HEK293T (cell line): ENCODE data around the gene SLC39A5.

Experiments
- ARNT ChIP-seq: fragments of 450-650 bp; IDR thresholded peaks from 2 replicates; pipeline ENCODE4 v1.6.1; 2017; ENCODE audit warnings: mild to moderate bottlenecking
- ELF4 ChIP-seq: fragments of 450-650 bp; IDR thresholded peaks from 2 replicates; pipeline ENCODE4 v1.6.1; 2017; ENCODE audit warnings: antibody characterized with exemption
- FOXA1 ChIP-seq: fragments of 450-650 bp; IDR thresholded peaks from 2 replicates; pipeline ENCODE4 v1.6.1; 2016; ENCODE audit warnings: mild to moderate bottlenecking
- FOXK2 ChIP-seq: fragments of 450-650 bp; IDR thresholded peaks from 2 replicates; pipeline ENCODE4 v1.6.1; 2016; ENCODE audit warnings: mild to moderate bottlenecking
- FOXM1 ChIP-seq: fragments of 450-650 bp; IDR thresholded peaks from 2 replicates; pipeline ENCODE4 v1.6.1; 2017; ENCODE audit warnings: mild to moderate bottlenecking, borderline replicate concordance
- LEF1 ChIP-seq: fragments of 450-650 bp; IDR thresholded peaks from 2 replicates; pipeline ENCODE4 v1.6.1; 2017; ENCODE audit warnings: mild to moderate bottlenecking, borderline replicate concordance
- SP1 ChIP-seq: fragments of 450-650 bp; IDR thresholded peaks from 2 replicates; pipeline ENCODE4 v1.6.1; 2017
- SUZ12 ChIP-seq: fragments of 450-650 bp; IDR thresholded peaks from 2 replicates; pipeline ENCODE4 v1.6.1; 2016; ENCODE audit warnings: mild to moderate bottlenecking
- ZNF384 ChIP-seq: fragments of 450-650 bp; IDR thresholded peaks from 2 replicates; pipeline ENCODE4 v1.6.1; 2016
- TF ChIP-seq, protein P1 (sequence below): fragments of 450-650 bp; IDR thresholded peaks from 2 replicates; pipeline ENCODE4 v1.6.1; 2016

DNA sequence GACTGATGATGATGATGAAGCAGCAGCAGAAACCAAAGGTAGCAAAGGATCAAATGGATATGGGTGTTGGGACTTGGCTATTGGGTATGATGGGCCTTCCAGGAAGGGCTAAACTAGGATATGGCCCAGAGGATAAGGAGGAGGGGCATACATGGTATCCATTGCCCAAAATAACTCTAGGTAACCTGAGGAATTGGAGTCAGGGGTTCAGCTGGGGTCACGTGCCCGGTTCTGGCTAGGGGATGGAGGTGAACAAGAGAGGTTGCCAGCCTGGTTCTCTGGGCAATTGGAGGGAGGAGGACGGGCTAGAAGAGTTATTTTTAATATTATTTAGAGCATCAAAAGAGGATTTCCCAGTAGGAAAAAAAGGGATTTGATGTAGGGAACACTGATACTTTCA is 31.1 kb downstream of the SLC39A5 start:
- no peak for TF ChIP-seq LEF1
- no peak for TF ChIP-seq SP1
- TF ChIP-seq SUZ12 = no peak
- TF ChIP-seq ARNT = no peak
- TF ChIP-seq, protein P1, sequence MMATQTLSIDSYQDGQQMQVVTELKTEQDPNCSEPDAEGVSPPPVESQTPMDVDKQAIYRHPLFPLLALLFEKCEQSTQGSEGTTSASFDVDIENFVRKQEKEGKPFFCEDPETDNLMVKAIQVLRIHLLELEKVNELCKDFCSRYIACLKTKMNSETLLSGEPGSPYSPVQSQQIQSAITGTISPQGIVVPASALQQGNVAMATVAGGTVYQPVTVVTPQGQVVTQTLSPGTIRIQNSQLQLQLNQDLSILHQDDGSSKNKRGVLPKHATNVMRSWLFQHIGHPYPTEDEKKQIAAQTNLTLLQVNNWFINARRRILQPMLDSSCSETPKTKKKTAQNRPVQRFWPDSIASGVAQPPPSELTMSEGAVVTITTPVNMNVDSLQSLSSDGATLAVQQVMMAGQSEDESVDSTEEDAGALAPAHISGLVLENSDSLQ = no peak
- TF ChIP-seq ELF4 = no peak
- no peak for TF ChIP-seq FOXK2
- no peak for TF ChIP-seq FOXA1
- no peak for TF ChIP-seq FOXM1
- no peak for TF ChIP-seq ZNF384
